ENCODE measurements around the gene IGF1.
A peak's percentile ranks its signal among the peaks of the same experiment; 100 is the strongest.

Gene IGF1

GRCh38 chr12:102379346-102380162 lies 100.8 kb downstream of the IGF1 start:
- no peak for TF ChIP-seq CTCF (IDR thresholded peaks at IDR 0.05; ENCODE audit: low read depth, low read length)
- no peak for DNase-seq (ENCODE audit: low read depth in 2 of 2)
- H3K4me3 ChIP-seq (replicated peaks in 1 of 2; ENCODE audit: low read depth in 2 of 2, low read length in 2 of 2), result no peak overlapping the region

GRCh38 chr12:102376781-102377180 lies 103.6 kb downstream of the IGF1 start:
- H3K4me3 ChIP-seq (replicated peaks in 1 of 2; ENCODE audit: low read depth in 2 of 2, low read length in 2 of 2), result no peak overlapping the region
- no peak for TF ChIP-seq CTCF (IDR thresholded peaks at IDR 0.05; ENCODE audit: low read depth, low read length)
- DNase-seq (ENCODE audit: low read depth in 2 of 2), result no peak

- DNase-seq (ENCODE audit: low read depth in 2 of 2), result peak in 1 of 2 donors; percentile 62
- TF ChIP-seq CTCF (IDR thresholded peaks at IDR 0.05; ENCODE audit: low read depth, low read length), result no peak
- H3K4me3 ChIP-seq (replicated peaks in 1 of 2; ENCODE audit: low read depth in 2 of 2, low read length in 2 of 2), result no peak overlapping the region
Observed at GRCh38 chr12:102376181-102376747, 104.1 kb downstream of the IGF1 start.

GRCh38 chr12:102374190-102374589 lies 106.2 kb downstream of the IGF1 start:
- no peak for TF ChIP-seq CTCF (IDR thresholded peaks at IDR 0.05; ENCODE audit: low read depth, low read length)
- H3K4me3 ChIP-seq (replicated peaks in 1 of 2; ENCODE audit: low read depth in 2 of 2, low read length in 2 of 2), result no peak overlapping the region
- no peak for DNase-seq (ENCODE audit: low read depth in 2 of 2)

- H3K4me3 ChIP-seq (replicated peaks in 1 of 2; ENCODE audit: low read depth in 2 of 2, low read length in 2 of 2), result no peak overlapping the region
- TF ChIP-seq CTCF (IDR thresholded peaks at IDR 0.05; ENCODE audit: low read depth, low read length), result no peak
- peak in 1 of 2 donors; percentile 5 for DNase-seq (ENCODE audit: low read depth in 2 of 2)
Observed at GRCh38 chr12:102372087-102372486, 108.3 kb downstream of the IGF1 start.

- no peak for DNase-seq (ENCODE audit: low read depth in 2 of 2)
- no peak overlapping the region for H3K4me3 ChIP-seq (replicated peaks in 1 of 2; ENCODE audit: low read depth in 2 of 2, low read length in 2 of 2)
- no peak for TF ChIP-seq CTCF (IDR thresholded peaks at IDR 0.05; ENCODE audit: low read depth, low read length)
Observed at GRCh38 chr12:102371165-102371564, 109.2 kb downstream of the IGF1 start.

Data from cardiac fibroblast (primary cell).